ENCODE data around the gene HK3.

DNA sequence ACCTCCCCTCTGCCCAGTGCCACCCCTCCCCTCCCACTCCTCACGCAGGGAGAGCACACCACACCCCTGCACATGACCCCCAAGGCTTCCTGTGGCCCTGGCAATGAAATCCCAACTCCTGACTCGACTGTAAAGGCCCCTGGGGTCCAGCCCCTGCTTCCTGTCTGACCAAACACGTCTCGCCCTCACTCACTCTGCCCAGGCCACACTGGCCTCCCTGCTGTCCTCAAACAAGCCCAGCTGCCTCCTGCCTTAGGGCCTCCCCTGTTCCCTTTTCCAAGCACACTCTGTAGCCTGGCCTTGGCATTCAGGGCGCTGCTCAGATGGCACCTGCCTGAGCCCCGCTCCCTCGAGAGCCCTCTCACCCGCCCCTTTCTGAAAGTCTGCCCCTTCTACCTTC lies 42.4 kb downstream of the HK3 start:
- TF ChIP-seq BHLHE40 (IDR thresholded peaks at IDR 0.05; ENCODE audit: borderline replicate concordance) (no peak), FOXK2 (IDR thresholded peaks at IDR 0.05) (no peak), FOXM1 (IDR thresholded peaks at IDR 0.05; ENCODE audit: borderline replicate concordance) (no peak), SP1 (IDR thresholded peaks at IDR 0.05) (no peak), SUZ12 (IDR thresholded peaks at IDR 0.05) (no peak), PKNOX1 (IDR thresholded peaks at IDR 0.05) (no peak), CTBP1 (IDR thresholded peaks at IDR 0.05; ENCODE audit: borderline replicate concordance) (no peak), ARNT (IDR thresholded peaks at IDR 0.05) (no peak), L3MBTL2 (conservative IDR thresholded peaks at IDR 0.05) (no peak), HDGF (IDR thresholded peaks at IDR 0.05; ENCODE audit: borderline replicate concordance) (no peak), LEF1 (IDR thresholded peaks at IDR 0.05; ENCODE audit: borderline replicate concordance) (no peak), ZNF384 (IDR thresholded peaks at IDR 0.05) (no peak)

Data from HEK293T (cell line).